ENCODE data around the gene STOM.
A peak's percentile ranks its signal among the peaks of the same experiment; 100 is the strongest.

The STOM gene

DNA sequence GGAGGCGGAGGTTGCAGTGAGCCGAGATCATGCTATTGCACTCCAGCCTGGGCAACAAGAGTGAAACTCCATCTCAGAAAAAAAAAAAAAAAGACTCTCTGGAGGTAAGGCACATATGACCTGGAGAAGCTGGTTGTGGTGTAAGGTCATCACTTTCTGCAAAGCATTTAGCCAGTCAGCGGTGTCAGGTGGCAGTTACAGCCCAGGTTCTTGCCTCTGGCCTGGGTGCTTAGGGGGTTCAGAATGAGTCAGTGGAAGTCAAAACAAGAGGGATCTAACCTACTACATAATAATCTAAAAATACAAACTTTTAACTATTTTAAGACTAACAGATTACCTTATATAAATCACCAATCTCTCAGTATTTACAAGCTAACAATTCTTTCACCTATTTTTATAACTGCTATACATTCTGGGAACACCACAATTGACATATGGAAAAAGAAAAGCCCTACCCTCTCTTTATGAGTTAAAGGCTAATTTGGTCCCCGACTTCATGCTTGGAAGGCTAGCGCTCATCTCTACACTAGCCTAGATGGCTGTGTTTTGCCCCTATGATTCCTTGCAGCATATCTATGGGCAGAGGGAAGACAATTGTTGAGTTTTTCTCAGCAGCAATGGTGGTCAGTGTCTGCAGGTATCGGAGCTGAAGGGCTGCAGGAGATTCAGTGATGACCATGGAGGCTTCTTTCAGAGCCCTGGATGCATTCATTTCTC, 29.2 kb downstream of the STOM start:
- no peaks in the 10 kb centered on the region for H3K27me3 Mint-ChIP-seq
- ATAC-seq: peak; percentile 57
- H3K4me1 Mint-ChIP-seq: peaks cover 10% of the 10 kb centered on the region
- peaks cover 25% of the 10 kb centered on the region for H3K36me3 Mint-ChIP-seq
- no peak overlapping the region for H3K4me3 Mint-ChIP-seq
- no peak overlapping the region for H3K27ac Mint-ChIP-seq
- no peaks in the 10 kb centered on the region for H3K9me3 Mint-ChIP-seq

- peaks cover 25% of the 10 kb centered on the region for H3K36me3 Mint-ChIP-seq
These were observed 30.6 kb downstream of the STOM start for GRCh38 chr9:121339437-121339836.

GRCh38 chr9:121336665-121337064, 33.4 kb downstream of the STOM start:
- Mint-ChIP-seq H3K9me3 (no peaks in the 10 kb centered on the region), H3K36me3 (peaks cover 37% of the 10 kb centered on the region), H3K4me3 (no peak overlapping the region), H3K4me1 (peaks cover 10% of the 10 kb centered on the region), H3K27me3 (no peaks in the 10 kb centered on the region), H3K27ac (no peak overlapping the region)
- no peak for ATAC-seq

More at GRCh38 chr9:121339437-121339836, 30.6 kb downstream of the STOM start:
- no peaks in the 10 kb centered on the region for H3K9me3 Mint-ChIP-seq
- H3K4me3 Mint-ChIP-seq: no peak overlapping the region
- H3K4me1 Mint-ChIP-seq: peaks cover 10% of the 10 kb centered on the region
- no peak overlapping the region for H3K27ac Mint-ChIP-seq
- ATAC-seq: no peak
- H3K27me3 Mint-ChIP-seq: no peaks in the 10 kb centered on the region

DNA sequence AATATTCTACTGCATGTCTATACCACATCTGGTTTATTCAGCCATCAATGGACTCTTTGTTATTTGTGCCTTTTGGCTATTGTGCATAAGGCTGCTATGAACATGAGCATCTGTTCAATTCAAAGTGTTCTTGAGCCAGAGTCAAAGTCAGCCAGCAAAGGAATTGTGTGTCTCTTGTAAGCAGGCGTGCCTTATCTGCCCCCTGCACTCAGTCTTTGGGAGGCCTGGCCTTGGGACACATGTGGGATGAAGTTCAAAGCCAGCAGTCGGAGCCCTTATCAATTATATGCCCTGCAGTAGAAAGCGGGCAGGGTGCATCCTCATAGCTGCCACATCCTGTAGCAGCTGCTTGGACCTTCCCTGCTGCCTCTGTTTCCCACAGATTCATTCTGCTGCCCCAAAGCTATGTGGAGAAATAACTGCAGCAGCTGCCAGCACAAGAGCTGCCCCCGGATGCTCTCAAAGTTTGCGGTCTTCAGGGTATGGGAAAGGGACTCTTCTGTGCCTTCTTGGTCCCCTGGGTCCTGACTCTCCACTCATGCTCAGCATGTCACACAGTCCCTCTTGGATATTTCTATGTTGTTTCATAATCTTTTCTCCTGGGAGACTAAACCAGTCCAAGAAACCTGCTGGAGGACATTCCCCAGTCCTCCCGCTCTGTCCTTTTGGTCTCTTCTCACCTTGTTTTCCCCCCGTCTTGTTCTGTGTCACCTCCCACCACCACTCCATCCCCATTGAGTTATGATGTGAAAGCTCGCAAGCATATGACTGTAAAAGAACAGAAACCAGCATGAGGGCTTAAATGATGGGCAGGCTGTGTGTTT, 35.9 kb downstream of the STOM start:
- no peak overlapping the region for H3K27ac Mint-ChIP-seq
- H3K36me3 Mint-ChIP-seq: peaks cover 52% of the 10 kb centered on the region
- H3K4me3 Mint-ChIP-seq: no peak overlapping the region
- peaks cover 10% of the 10 kb centered on the region for H3K4me1 Mint-ChIP-seq
- ATAC-seq: no peak
- no peaks in the 10 kb centered on the region for H3K9me3 Mint-ChIP-seq
- no peaks in the 10 kb centered on the region for H3K27me3 Mint-ChIP-seq

DNA sequence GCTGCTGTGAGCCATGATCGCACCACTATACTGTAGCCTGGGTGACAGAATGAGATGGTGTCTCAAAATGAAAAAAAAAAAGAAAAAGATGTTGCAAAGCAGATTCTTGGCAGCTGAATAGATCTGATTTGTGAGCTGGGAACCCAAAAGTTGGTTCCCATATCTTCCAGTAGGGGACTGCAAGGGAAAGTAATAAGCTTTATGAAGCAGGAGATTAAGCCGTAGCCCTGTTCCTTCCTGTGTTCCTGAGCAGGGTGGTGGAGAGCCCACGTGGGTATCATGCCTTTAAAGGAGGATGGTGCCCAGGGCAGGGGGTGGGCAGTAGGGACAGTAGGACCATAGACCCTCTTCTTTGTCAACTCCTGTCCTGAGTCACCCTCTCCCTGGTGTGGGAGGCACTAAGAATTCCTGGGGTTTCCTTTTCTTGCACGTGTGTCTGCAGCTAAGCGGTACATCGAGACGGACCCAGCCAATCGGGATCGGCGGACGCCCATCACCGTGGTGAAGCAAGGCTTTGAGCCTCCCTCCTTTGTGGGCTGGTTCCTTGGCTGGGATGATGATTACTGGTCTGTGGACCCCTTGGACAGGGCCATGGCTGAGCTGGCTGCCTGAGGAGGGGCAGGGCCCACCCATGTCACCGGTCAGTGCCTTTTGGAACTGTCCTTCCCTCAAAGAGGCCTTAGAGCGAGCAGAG, 37.9 kb downstream of the STOM start:
- H3K4me1 Mint-ChIP-seq: peaks cover 10% of the 10 kb centered on the region
- no peak overlapping the region for H3K4me3 Mint-ChIP-seq
- peaks cover 63% of the 10 kb centered on the region for H3K36me3 Mint-ChIP-seq
- H3K9me3 Mint-ChIP-seq: no peaks in the 10 kb centered on the region
- no peaks in the 10 kb centered on the region for H3K27me3 Mint-ChIP-seq
- H3K27ac Mint-ChIP-seq: no peak overlapping the region
- ATAC-seq: no peak

DNA sequence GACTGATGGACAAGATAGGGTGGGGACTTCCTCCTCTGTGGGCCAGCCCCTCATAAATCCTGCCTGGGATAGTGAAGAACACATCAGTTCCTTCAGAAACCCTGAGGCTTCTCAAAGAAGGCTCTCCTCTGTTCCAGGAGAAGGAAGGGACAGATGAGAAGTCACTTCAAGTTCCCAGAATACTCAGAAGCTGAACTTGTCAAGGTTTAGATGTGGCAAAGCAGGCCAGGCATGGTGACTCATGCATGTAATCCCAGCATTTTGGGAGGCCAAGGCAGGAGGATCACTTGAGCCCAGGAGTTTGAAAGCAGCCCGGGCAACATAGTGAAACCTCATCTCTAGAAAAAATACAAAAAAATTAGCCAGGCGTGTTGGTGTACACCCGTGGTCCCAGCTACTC, 38.5 kb downstream of the STOM start:
- no peaks in the 10 kb centered on the region for H3K27me3 Mint-ChIP-seq
- H3K4me1 Mint-ChIP-seq: peaks cover 5% of the 10 kb centered on the region
- H3K9me3 Mint-ChIP-seq: no peaks in the 10 kb centered on the region
- H3K4me3 Mint-ChIP-seq: no peak overlapping the region
- H3K36me3 Mint-ChIP-seq: peaks cover 63% of the 10 kb centered on the region
- no peak for ATAC-seq
- no peak overlapping the region for H3K27ac Mint-ChIP-seq

GRCh38 chr9:121328876-121329681, 41.0 kb downstream of the STOM start:
- H3K36me3 Mint-ChIP-seq: peaks cover 77% of the 10 kb centered on the region
- H3K4me3 Mint-ChIP-seq: no peak overlapping the region
- H3K27ac Mint-ChIP-seq: no peak overlapping the region
- no peak for ATAC-seq
- no peaks in the 10 kb centered on the region for H3K4me1 Mint-ChIP-seq
- no peaks in the 10 kb centered on the region for H3K9me3 Mint-ChIP-seq
- H3K27me3 Mint-ChIP-seq: no peaks in the 10 kb centered on the region

DNA sequence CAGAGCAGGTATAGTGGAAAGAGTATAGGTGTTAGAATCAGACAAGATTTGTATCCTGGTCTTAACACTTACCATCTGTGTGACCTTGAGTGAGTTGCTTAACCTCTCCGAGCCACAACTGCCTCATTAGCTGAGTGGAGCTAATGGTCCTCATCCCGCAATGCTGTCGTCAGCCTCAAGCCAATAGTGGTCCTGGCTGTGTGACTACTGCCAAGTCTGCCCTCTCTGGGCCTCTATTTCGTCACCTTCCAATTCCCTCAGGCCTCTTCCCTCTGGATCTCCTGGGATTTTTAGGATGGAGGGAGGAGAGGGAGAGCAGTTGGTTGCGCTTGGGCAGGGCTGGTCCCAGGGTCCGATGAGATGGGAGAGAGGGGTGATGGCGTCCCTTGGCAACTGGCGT, 41.6 kb downstream of the STOM start:
- Mint-ChIP-seq H3K4me3 (no peak overlapping the region), H3K36me3 (peaks cover 73% of the 10 kb centered on the region), H3K27me3 (no peaks in the 10 kb centered on the region), H3K4me1 (no peaks in the 10 kb centered on the region), H3K27ac (no peak overlapping the region), H3K9me3 (no peaks in the 10 kb centered on the region)
- ATAC-seq: no peak

GRCh38 chr9:121326901-121327613, 43.0 kb downstream of the STOM start:
- no peak for ATAC-seq
- no peaks in the 10 kb centered on the region for H3K27me3 Mint-ChIP-seq
- no peak overlapping the region for H3K27ac Mint-ChIP-seq
- H3K9me3 Mint-ChIP-seq: no peaks in the 10 kb centered on the region
- H3K4me1 Mint-ChIP-seq: no peaks in the 10 kb centered on the region
- peaks cover 69% of the 10 kb centered on the region for H3K36me3 Mint-ChIP-seq
- no peak overlapping the region for H3K4me3 Mint-ChIP-seq

GRCh38 chr9:121326130-121326838, 43.8 kb downstream of the STOM start:
- Mint-ChIP-seq H3K4me1 (no peaks in the 10 kb centered on the region), H3K36me3 (peaks cover 65% of the 10 kb centered on the region), H3K27ac (no peak overlapping the region), H3K27me3 (no peaks in the 10 kb centered on the region), H3K9me3 (no peaks in the 10 kb centered on the region), H3K4me3 (no peak overlapping the region)
- ATAC-seq: no peak

GRCh38 chr9:121325387-121325786, 44.7 kb downstream of the STOM start:
- Mint-ChIP-seq H3K36me3 (peaks cover 56% of the 10 kb centered on the region), H3K27ac (no peak overlapping the region), H3K27me3 (no peaks in the 10 kb centered on the region), H3K4me3 (no peak overlapping the region), H3K9me3 (no peaks in the 10 kb centered on the region), H3K4me1 (peaks cover under 1% of the 10 kb centered on the region)
- no peak for ATAC-seq

DNA sequence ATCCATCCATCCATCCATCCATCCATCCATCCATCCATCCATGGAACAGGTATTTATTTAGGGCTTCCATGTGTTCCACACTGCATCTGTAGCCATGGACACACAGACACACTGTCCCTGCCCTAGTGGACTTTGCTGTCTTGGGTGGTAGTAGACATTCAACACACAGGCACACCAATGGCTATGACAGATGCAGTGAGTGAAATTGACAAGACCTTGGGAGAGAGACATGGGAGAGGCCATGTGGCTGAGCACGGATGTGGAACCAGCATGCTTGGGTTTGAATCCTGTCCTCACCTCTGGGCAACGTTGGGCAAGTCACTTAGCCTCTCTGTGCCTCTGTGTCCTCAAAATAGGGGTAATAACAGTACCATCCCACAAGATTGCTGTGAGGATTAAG, 45.3 kb downstream of the STOM start:
- H3K27ac Mint-ChIP-seq: no peak overlapping the region
- peaks cover 6% of the 10 kb centered on the region for H3K4me1 Mint-ChIP-seq
- peaks cover 50% of the 10 kb centered on the region for H3K36me3 Mint-ChIP-seq

DNA sequence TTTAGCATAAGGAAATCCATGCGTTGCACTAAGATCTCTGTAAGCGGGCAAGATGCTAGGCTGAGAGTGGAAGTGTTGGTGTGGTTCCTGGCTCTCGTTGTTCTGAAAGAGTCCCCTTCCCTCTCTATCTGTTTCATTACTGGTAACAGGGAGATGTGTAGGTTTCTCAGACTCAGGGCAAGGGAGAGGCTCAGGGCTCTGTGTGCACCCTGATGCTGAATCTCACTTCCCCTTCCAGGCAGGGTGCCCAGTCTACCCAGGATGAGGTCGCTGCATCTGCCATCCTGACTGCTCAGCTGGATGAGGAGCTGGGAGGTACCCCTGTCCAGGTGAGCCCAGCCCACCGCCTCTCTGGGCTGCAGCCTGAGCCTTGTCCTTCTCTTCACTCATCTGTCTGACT, 45.7 kb downstream of the STOM start:
- Mint-ChIP-seq H3K9me3 (no peaks in the 10 kb centered on the region), H3K36me3 (peaks cover 46% of the 10 kb centered on the region), H3K4me3 (no peak overlapping the region), H3K27ac (no peak overlapping the region), H3K27me3 (no peaks in the 10 kb centered on the region), H3K4me1 (peaks cover 6% of the 10 kb centered on the region)
- peak; percentile 52 for ATAC-seq

More for the DNA sequence above, 45.3 kb downstream of the STOM start:
- no peak for ATAC-seq
- no peak overlapping the region for H3K4me3 Mint-ChIP-seq
- H3K27me3 Mint-ChIP-seq: no peaks in the 10 kb centered on the region
- H3K9me3 Mint-ChIP-seq: no peaks in the 10 kb centered on the region

Data from stimulated activated memory B cell treated with anti-CD40 and anti-IgM and Interleukin-4, amounts not matched to agents 10 μg/mL and 1 μg/mL and 100 μg/mL, for 72 hours (primary cell).